Activated CD8-positive, alpha-beta memory T cell treated with anti-CD3 and anti-CD28 coated beads for 24 hours (primary cell): Measurements from ENCODE around the gene BCAN.
A peak's percentile ranks its signal among the peaks of the same experiment; 100 is the strongest.

ENCODE experiments used
- DNase-seq: peaks from one replicate; pipeline ENCODE4 v3.0.0-alpha.2; 2020

The BCAN gene

DNA sequence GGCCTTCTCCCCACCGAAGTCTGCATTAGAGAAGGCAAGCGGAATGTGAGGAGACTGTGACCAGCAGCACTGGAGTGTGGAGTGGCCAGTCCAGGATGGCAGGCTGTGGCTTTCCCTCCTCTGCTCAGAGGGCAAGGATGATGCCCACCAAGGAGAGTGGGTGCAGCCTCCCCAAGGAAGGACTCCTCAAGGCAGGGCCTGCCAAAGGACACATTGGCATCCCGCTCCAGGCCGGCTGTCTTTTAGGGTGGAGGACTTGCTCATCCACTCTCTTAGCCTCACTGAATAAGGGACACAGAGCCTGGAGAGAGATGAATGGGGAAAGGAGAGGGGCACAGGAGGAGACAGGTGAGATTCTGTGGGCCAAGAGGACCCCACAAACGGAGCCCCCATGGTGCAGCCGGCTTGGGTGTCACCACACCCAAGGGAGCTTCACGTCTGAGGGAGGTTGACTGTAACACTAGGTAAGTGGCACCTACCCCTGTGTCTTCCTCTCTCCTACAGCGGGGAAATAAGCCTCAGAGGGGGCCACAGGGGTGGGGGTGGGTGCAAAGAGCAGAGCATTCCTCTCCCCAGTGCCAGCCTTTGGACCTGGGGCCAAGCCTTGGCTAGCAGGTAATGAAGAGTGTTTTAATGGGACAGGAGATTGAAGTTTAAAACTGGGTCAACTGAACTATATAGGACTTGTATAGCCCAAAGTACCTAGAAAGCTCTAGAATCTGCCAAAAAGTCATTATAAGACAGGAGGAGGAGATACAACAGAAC is 39.5 kb downstream of the BCAN start:
- no peak for DNase-seq

DNA sequence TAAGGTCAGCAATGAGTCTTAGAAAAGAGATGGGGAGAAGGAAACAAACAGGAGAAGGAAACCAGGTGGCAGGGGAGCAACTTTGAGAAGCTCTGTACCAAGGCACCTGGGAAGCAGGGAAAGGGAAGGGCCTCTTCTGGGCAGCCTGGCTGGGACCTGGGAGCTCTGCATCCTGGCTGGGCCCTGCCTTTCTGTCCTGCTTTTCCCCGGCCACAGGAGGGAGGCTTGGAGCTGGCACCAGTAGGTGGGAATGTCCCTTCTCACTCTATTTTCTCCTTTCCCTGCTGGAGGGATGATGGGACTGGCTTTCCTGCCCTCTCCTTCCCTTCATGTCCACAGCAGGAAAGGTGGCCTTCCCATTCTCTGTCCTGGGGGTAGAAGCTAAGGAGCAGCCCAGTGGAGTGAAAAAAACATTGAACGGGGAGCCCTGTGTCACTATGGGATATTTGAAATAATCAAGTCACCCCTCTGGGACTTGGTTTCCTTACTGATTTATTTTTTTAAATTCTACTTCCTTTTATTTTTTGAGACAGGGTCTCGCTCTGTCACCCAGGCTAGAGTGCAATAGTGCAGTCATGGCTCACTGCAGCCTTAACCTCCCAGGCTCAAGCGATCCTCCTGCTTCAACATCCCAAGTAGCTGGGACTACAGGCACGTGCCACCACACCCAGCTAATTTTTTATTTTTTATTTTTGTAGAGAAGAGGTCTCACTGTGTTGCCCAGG is 40.4 kb downstream of the BCAN start:
- no peak for DNase-seq

- no peak for DNase-seq
Observed at GRCh38 chr1:156684227-156684782, 42.4 kb downstream of the BCAN start.

DNA sequence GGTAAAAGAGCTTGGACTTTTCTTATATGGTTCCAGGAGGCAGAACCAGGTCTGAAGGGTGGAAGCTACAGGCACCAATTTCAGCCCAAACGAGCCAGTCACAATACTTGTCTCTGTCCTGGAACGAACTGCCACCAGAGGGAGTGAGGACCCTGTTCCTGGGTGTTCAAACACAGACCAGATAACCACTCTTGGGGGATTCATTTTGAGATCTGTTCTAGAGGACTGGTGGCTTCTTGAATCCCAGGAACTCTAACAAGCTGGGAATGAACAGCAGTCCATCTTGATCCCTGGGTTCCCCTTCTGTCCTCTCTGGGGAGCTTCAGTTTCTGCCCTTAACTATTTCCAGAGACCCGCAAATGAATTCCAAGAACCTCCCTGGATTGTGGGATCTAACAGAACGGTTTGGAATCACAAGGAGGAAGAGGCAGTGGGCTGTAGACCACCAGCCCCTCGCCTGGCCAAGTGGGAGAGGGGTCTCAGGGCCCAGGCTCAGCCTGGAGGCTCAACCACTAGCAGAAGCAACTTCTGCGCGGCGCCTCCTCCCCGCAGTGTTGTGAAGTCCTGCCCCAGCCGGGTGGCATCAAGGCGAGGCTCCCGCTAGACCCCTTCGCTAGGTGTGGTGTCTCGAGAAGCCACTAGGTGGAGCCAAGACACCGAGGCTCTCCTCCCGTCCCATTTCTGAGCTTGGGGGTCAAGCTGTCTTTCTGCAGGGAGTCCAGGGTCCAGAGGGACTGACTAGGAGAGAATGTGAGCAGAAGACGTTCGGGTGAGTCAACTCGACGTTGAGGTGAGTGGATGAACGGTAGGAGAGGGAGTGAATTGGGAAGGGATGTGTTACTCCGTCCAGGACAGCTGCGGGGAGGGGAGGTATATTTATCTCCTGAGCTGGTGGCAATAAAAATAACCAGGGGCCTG is 47.4 kb downstream of the BCAN start:
- peak; percentile 87 for DNase-seq

DNA sequence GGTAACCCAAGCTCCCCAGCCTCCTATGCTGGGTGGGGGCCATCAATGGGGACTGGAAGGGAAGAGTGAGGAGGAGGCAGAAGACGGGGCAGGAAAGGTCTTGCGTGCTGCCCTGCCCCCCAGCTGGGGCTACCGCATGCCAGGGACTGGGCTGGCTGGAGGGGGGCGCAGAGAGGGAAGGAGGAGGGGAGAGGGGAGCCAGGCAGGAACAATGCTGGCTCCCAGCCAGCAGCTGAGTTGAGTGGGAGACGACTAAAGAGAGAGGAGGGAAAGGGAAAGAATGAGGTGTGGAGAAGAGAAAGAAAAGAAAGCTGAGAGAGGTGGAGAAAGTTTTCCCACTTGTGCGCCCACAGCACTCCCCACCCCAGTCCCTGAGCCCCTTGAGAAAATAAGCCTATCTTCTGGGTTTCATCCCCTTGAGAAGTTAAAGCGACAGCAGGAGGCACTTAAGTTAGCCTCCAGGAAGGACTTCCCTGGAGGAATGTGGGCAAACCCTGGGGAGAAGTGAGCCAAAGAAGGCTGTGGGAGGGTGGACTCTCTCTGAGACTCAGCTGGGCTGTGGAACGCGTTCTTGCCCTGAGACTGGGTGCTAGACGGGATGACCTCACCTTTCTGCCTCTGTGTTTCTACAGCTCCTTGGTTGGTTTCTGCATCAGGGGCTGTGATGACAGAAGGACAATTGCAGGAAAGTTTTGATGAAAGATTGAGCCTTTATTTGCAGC is 48.2 kb downstream of the BCAN start:
- no peak for DNase-seq

DNA sequence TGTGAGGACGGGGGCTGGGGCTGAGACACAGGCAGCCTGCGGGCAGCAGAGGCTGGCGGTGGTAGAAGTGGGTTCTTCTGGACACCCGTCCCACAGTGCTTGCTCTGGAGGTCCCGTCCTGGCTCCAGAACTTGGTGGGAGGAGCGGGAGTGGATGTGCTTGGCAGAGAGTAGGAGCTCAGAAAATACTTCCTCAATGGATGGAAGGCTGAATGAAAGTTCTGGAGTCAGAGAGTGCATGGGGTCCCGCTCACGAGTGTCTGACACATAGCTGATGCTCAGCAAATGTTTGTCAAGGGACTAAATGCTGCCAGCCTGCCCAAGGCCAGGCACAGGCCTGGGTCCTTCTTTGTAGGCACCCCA is 48.7 kb downstream of the BCAN start:
- DNase-seq = no peak

GRCh38 chr1:156691191-156691590 is 49.3 kb downstream of the BCAN start:
- no peak for DNase-seq

- DNase-seq = no peak
Observed at GRCh38 chr1:156691665-156692440, 49.9 kb downstream of the BCAN start.

DNA sequence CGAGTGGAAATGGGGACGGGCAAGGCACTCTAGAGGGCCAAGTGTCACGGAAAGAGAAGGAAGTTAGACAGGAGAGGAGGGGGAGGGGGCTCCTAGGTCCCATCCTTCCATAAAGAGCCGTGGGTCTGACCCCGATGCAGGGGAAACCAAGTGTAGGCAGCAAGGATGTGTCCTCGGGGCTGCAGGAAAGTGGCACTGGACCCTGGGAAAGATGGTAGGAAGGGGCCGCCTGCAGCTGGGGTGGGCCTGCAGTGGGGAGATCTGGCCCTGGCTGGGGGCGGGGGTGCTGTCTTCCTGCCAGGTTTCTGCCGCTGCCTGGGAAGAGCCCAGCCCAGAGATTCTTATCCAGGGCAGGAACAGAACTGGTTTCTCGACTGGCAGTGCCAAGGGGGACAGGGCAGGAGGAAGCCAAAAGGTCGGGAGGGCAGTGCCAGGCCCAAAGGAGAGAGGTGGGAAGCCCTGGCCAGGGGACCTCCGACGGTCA is 50.6 kb downstream of the BCAN start:
- DNase-seq = no peak

- DNase-seq = no peak
Observed at GRCh38 chr1:156692925-156693847, 51.3 kb downstream of the BCAN start.

- no peak for DNase-seq
Observed at GRCh38 chr1:156693848-156694689, 52.2 kb downstream of the BCAN start.

DNA sequence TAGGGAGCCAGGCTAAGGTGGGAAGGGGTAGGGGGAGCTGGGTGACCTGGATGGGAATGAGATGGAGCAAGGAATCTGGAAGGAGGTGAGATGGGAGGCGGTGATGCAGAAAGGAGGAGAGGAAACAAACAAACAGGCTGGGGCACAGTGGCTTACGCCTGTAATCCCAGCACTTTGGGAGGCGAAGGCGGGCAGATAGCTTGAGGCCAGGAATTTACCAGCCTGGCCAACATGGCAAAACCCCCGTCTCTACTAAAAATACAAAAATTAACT is 52.7 kb downstream of the BCAN start:
- no peak for DNase-seq

- no peak for DNase-seq
Observed at GRCh38 chr1:156696755-156697154, 54.8 kb downstream of the BCAN start.

DNA sequence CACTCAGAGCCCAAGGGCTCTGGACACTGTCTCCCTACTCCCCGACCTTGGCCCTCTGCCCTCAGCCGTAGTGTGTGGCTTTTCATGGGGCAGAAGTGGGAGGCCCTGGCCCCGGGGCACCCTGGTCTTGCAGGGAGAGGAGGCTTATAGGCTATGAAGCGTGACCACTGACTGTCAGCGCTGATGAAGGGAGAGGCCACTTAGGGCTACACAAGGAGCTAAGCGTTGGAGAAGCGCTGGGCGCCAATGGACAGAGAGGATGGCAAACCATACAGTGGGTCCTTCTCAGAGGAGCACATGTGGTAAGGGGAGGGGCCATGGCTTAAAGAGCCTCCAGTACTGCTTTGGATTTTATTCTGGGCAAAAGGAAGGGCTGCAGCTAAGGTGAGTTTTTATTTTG is 55.6 kb downstream of the BCAN start:
- DNase-seq = no peak

DNA sequence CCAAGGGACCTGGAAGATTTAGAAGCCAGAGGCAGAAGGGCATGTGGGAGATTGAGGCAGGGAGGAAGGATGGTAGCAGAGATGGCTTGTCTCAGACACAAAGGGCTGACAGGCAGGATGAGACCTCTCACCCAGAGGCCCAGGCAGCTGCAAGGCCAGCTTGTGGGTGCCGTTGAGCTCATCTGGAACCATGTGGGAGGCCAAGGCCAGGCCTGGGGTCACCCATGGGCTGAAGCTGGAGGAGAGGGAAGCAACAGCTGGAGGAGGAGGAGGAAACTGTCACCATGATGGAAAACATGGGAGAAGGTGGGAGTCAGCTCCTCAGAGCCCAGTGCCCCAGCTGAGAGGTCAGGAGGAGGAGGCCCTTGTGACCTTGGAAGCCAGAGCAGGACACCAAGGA is 57.1 kb downstream of the BCAN start:
- no peak for DNase-seq

DNA sequence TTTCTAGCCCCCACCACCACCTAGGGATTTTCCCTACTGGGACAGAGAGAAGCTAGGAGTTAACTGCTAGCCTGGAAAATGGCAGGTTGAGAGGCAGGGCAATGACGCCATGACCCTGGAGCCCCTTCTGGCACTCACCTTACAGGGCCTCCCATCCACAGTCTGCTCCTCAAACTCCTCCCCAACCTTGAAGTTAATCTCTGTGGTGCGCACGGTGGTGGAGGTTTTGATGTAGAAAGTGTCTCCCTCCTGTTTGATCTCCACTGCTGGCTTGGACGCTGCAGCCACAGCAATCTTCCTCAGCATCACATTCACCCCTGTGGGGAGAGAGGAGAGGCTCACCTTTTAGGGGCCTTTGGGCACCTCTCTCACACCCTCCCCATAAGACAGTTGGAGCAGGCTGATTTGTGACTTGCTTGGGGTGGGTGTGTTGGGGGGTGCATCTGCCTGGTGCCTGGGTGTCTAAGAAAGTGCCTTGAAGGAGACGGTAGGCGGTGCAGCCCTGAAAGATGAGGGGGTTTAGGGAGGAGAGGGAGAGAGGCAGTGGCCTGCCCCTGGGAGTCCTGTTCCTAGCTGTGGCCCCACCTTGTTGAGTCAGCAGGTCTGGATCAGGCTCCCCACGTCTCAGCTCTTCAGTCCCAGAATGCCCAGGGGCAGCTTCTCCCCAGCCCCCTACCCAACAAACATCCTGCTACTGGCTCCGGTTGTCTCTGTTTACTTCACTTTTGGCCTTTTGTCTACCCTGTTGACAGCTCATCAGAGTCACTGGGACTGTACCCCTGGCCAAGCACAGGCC is 59.0 kb downstream of the BCAN start:
- no peak for DNase-seq

GRCh38 chr1:156703336-156703735 is 61.4 kb downstream of the BCAN start:
- no peak for DNase-seq

- DNase-seq = no peak
Observed at GRCh38 chr1:156703741-156704140, 61.8 kb downstream of the BCAN start.

GRCh38 chr1:156704166-156704711 is 62.3 kb downstream of the BCAN start:
- no peak for DNase-seq
